ENCODE measurements around the gene CYB561. TPM values are rescaled to one million over a fixed set of nuclear protein-coding genes. Genes with fewer than 3 reads are reported as not detected.

CYB561 gene
- total RNA-seq, 6 experiments from 2014 or later, result 5.5 to 21.4 (median 15.9) TPM

GRCh38 chr17:63420868-63421680, 25.0 kb downstream of the CYB561 start:
- no peak overlapping the region for H3K4me3 Mint-ChIP-seq
- DNase-seq, result no peak
- H3K4me1 Mint-ChIP-seq (ENCODE audit: low read depth), result peaks cover 11% of the 10 kb centered on the region
- peaks cover 18% of the 10 kb centered on the region for H3K27me3 Mint-ChIP-seq (ENCODE audit: insufficient read depth)
- peak overlapping the region; percentile 10; the same call in 1 of the 2 replicates for H3K27ac Mint-ChIP-seq
- TF ChIP-seq CTCF (IDR thresholded peaks at IDR 0.05), result no peak
- no peaks in the 10 kb centered on the region; the same call in 1 of the 2 replicates for H3K9me3 Mint-ChIP-seq
- peaks cover 43% of the 10 kb centered on the region for H3K36me3 Mint-ChIP-seq (ENCODE audit: low read depth)

GRCh38 chr17:63419949-63420867, 25.9 kb downstream of the CYB561 start:
- Mint-ChIP-seq H3K4me1 (ENCODE audit: low read depth) (peaks cover 4% of the 10 kb centered on the region), H3K9me3 (no peaks in the 10 kb centered on the region; the same call in 1 of the 2 replicates), H3K27ac (no peak overlapping the region), H3K27me3 (ENCODE audit: insufficient read depth) (peaks cover 14% of the 10 kb centered on the region), H3K36me3 (ENCODE audit: low read depth) (peaks cover 43% of the 10 kb centered on the region), H3K4me3 (no peak overlapping the region)
- no peak for DNase-seq
- no peak for TF ChIP-seq CTCF (IDR thresholded peaks at IDR 0.05)

GRCh38 chr17:63419398-63419797, 26.7 kb downstream of the CYB561 start:
- Mint-ChIP-seq H3K4me1 (ENCODE audit: low read depth) (no peaks in the 10 kb centered on the region), H3K9me3 (no peaks in the 10 kb centered on the region; the same call in 1 of the 2 replicates), H3K27ac (no peak overlapping the region), H3K4me3 (no peak overlapping the region), H3K36me3 (ENCODE audit: low read depth) (peaks cover 50% of the 10 kb centered on the region), H3K27me3 (ENCODE audit: insufficient read depth) (peaks cover 14% of the 10 kb centered on the region)
- no peak for TF ChIP-seq CTCF (IDR thresholded peaks at IDR 0.05)
- no peak for DNase-seq

GRCh38 chr17:63418540-63418939, 27.6 kb downstream of the CYB561 start:
- H3K27me3 Mint-ChIP-seq (ENCODE audit: insufficient read depth), result peaks cover 14% of the 10 kb centered on the region
- no peak for TF ChIP-seq CTCF (IDR thresholded peaks at IDR 0.05)
- no peaks in the 10 kb centered on the region; the same call in 1 of the 2 replicates for H3K9me3 Mint-ChIP-seq
- peaks cover 46% of the 10 kb centered on the region for H3K36me3 Mint-ChIP-seq (ENCODE audit: low read depth)
- H3K27ac Mint-ChIP-seq, result peak overlapping the region; percentile 0; the same call in 1 of the 2 replicates
- no peaks in the 10 kb centered on the region for H3K4me1 Mint-ChIP-seq (ENCODE audit: low read depth)
- no peak overlapping the region for H3K4me3 Mint-ChIP-seq
- DNase-seq, result no peak

GRCh38 chr17:63414222-63414621, 31.9 kb downstream of the CYB561 start:
- H3K4me3 Mint-ChIP-seq, result no peak overlapping the region

More at GRCh38 chr17:63414222-63414621, 31.9 kb downstream of the CYB561 start:
- Mint-ChIP-seq H3K9me3 (no peaks in the 10 kb centered on the region), H3K27ac (no peak overlapping the region), H3K4me1 (ENCODE audit: low read depth) (no peaks in the 10 kb centered on the region), H3K27me3 (ENCODE audit: insufficient read depth) (peaks cover 15% of the 10 kb centered on the region), H3K36me3 (ENCODE audit: low read depth) (peaks cover 37% of the 10 kb centered on the region)
- no peak for DNase-seq
- TF ChIP-seq CTCF (IDR thresholded peaks at IDR 0.05), result no peak

All from HFFc6 (cell line).